Tibial nerve (tissue), 4 donors: ENCODE measurements around the gene GALNT1.

Experiments
- EP300 ChIP-seq, 2 donors: sonication (generic); formaldehyde crosslinking; IDR thresholded peaks; one replicate each; pipeline ENCODE4 v1.6.1; 2017; ENCODE audit warnings: antibody characterized with exemption in 2 of 2, mild to moderate bottlenecking in 1 of 2
- POLR2A ChIP-seq, 2 donors: fragments of 450-650 bp; IDR thresholded peaks; one replicate each; pipeline ENCODE4 v1.6.1; 2017; ENCODE audit warnings: antibody characterized with exemption in 2 of 2, mild to moderate bottlenecking in 2 of 2, moderate library complexity in 2 of 2
- TF ChIP-seq, protein P1 (sequence below), 5 experiments: fragments of 200-600 bp in 3 of 5; fragments of 450-650 bp in 2 of 5; sonication (generic) in 3 of 5; IDR thresholded peaks; one replicate each; pipeline ENCODE4 v1.5.1; 2016 to 2019; ENCODE audit warnings: antibody characterized with exemption in 5 of 5, mild to moderate bottlenecking in 3 of 5, moderate library complexity in 2 of 5

DNA sequence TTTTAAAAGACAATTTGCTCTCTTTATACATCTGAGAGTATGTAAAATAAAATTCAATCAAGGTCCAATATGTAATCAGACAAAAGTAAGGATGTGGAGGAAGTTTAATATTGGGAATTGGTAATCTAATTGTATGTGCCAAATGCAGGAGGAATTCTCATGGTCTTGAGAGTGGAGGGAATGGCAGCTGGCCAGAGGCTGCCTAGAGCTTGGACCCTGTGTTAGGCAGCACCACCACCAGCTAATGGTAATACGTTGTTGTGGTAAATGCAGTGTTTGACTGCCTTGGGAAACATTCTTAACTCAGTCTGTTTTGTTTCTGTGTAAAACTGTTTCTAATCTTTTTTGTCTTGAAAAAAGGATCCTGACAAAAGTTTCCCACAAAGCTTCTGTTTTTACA is 30.0 kb downstream of the GALNT1 start:
- TF ChIP-seq, protein P1, sequence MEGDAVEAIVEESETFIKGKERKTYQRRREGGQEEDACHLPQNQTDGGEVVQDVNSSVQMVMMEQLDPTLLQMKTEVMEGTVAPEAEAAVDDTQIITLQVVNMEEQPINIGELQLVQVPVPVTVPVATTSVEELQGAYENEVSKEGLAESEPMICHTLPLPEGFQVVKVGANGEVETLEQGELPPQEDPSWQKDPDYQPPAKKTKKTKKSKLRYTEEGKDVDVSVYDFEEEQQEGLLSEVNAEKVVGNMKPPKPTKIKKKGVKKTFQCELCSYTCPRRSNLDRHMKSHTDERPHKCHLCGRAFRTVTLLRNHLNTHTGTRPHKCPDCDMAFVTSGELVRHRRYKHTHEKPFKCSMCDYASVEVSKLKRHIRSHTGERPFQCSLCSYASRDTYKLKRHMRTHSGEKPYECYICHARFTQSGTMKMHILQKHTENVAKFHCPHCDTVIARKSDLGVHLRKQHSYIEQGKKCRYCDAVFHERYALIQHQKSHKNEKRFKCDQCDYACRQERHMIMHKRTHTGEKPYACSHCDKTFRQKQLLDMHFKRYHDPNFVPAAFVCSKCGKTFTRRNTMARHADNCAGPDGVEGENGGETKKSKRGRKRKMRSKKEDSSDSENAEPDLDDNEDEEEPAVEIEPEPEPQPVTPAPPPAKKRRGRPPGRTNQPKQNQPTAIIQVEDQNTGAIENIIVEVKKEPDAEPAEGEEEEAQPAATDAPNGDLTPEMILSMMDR (IDR thresholded peaks at IDR 0.05) = no peak
- TF ChIP-seq EP300 (IDR thresholded peaks at IDR 0.05) (no peak), POLR2A (IDR thresholded peaks at IDR 0.05) (no peak)
